Measurements from ENCODE around the gene JAML.
"Not testable (repeated sequence)": the region's sequence is repeated elsewhere in the genome, so short reads cannot be mapped to it uniquely, and the experiment has no call there.

Gene JAML

DNA sequence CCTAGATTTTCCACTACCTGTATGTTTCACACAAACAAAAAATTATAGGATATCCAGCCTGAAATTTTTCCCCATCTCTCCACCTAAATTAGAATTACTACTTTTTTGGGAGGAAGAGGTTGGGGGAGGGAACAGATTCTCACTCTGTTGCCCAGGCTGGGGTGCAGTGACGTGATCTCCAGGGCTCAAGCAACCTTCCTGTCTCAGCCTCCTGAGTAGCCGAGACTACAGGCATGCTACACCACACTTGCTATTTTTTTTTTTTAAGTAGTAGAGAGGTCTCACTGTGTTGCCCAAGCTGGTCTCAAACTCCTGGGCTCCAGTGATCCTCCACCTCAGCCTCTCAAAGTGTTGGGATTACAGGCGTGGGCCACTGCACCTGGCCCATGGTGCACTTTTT, 9.5 kb downstream of the JAML start:
- DNase-seq = no peak

DNA sequence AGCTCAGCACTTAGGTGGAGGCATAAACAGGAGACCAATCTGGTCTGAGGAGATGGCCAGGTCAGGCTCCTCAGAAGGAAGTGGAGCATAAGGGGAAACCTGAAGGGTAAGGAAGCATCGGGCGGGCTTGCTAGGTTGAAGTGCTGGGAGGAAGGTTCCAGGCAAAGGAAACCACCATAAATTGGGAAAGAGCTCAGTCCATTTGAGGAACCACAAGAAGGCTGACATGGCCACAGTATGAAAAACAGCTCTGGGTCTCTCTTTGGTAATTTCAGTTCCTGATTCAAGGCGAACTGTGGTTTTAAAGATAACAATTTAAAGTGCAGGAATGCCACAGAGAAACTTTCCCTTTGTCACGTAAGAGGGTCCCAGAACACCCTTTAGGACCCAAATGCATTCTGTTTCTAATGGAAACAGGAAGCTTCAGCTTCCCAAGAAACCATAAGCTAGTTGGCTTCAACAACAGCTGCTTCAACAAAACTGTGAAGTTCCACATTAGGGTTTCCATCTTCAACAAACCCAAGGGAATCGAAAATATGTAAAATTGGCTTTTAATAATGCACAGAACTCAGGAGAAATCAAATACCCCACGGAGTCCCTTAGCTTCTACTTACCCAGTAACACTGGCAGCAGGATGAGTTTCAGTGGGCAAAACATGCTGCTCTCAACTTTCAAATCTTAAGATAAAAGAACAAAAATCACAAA, 10.4 kb downstream of the JAML start:
- DNase-seq = no peak

DNA sequence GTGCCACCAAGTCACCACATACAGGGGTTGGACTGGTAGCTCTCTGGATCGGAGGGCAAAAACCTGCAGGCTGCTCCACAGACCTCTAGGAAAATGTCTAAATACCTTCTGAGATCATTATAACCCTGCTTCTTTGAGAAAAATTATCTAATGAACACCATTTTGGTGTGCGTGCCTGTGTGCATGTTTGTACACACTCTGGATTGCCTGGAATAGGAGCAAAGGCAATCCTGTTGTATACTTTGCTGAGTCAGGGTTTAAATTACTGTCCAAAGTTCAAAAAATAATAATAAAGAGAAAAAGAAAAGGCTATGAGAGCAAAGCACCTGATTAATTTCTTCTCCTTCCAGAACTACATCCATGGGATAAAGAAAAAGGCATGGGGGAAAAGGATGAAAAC, 11.0 kb downstream of the JAML start:
- no peak for DNase-seq

DNA sequence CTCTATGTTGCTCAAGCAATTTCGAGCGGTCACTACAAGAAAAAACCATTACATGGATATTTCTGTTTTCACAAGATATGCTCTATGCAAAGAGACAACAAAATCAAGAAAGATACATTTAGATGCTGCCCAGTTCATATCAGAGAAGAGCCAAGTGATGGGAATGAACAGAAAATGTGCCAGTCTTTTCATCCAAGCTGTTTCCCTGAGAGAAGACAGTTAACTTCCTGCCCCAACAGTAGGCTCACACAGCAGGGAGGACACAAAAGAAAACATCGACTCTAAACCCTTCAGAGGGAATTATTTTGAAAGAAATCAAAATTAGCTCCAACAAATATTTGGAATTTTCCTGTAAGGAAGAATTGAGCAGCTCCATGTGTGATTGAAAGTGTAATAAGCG, 11.6 kb downstream of the JAML start:
- DNase-seq = no peak

DNA sequence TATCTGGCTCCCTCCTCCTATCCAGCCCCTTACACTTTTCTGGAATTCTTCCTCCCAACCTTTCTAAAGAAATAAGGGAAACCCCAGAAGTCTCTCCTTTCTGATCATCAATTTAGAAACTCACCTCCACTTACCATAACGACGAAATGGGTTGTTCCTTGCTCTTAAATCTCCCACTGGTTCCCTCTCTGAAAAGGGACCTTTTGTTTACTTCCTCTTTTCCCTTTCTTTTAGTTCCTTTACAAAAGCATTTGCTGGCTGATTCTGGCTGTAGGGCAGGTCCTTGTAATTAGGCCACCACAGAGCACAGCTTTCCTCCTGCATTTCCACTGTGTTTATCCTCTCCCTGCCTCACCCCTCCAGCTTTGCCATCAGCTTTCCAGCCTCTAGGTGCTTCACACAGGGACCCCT, 12.0 kb downstream of the JAML start:
- no peak for DNase-seq

DNA sequence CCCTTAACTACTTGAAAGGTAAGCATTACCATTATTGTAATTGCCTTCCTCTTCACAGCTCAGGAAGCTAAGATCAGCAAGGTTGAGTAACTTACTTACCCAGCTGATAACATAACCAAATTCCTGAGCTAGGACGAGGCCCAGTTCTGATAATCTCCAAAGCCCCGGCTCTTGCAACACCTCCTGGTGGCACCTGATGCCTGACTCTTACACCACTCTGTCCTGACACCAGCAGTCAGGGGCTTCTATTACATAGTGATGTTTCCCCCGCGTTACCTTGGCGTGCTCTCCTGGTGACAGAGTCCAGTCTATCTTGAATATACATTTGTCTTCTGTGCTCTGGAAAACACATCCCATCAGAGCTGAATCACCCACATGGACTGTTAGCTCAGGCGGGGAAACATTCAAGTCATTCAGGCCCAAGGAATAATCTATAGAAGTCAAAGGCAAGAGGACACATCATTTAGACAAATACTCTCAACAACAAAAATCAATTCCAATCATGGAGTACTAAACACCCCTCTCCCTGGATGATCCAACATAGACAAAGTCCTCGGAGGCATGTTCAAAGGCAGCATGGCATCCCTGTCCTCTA, 12.6 kb downstream of the JAML start:
- DNase-seq = no peak

DNA sequence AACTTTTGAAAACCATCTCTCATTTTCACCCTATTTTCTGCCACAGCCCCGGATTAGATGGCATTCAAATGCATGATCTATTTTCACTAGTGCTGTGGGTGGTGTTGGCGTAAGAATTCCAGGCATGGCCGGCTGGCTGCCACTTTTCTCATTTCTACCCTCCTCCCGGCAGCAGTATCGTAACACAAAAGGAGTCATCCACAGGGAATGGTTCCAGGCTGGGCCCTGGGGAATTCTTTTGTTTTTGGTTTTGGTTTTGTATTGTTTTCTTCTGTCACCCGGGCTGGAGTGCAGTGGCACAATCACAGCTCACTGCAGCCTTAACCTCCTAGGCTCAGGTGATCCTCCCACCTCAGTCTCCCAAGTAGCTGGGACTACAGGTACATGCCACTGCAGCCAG, 13.8 kb downstream of the JAML start:
- no peak for DNase-seq

DNA sequence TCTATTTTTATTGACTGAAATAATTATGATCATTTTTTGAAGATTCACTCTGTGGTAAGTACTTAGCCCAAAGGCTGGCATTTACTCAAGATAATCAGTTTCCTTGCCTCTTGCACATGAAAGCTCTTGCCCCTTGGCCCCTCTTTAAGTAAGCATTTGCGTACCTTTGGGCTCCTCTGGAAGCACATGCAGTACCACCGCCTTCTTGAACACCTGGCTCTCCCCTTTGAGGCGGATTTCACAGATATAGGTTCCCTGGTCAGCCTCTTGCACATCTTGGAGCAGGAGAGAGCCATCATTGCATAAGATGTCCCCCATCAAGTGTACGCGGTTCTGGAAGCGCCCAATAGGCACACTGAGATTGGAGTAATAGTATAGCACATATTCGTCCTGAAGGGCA, 14.5 kb downstream of the JAML start:
- DNase-seq = no peak

DNA sequence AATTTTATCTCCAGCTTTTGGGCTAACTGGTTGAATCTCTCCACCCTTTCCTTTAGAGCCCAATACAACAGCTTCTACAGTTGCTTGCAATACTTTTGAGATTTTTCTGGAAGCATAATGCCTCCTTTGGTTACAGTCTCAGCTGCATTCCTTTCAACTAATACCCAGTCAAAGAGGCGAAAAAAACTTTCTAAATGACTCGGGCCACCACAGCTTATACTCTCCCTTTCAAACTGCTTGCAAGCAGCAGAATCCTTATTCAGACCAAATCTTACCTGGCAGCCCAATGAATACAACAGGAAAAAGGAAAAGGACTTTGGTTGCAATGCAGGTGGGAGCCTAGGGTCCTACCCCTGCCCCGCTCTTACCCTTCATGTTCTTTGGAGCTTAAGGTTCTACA, 15.8 kb downstream of the JAML start:
- DNase-seq = no peak

DNA sequence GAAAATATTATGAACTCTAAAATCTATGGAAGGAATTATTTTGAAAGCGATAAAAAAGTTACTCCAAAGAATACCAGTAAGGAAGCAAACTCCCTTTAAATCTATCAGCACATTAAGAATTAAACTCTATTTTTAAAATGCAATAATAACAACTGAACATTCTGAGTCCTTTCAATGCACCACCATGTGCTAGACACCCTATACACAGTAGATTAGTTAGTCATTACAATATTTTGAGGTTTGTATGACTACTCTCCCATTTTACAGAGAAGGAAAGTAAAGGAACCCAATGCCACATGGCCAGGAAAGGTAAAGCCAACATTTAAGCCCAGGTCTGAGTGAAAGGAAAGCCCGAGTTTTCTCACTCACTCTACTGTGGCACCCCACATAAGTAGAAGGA, 17.7 kb downstream of the JAML start:
- no peak for DNase-seq

DNA sequence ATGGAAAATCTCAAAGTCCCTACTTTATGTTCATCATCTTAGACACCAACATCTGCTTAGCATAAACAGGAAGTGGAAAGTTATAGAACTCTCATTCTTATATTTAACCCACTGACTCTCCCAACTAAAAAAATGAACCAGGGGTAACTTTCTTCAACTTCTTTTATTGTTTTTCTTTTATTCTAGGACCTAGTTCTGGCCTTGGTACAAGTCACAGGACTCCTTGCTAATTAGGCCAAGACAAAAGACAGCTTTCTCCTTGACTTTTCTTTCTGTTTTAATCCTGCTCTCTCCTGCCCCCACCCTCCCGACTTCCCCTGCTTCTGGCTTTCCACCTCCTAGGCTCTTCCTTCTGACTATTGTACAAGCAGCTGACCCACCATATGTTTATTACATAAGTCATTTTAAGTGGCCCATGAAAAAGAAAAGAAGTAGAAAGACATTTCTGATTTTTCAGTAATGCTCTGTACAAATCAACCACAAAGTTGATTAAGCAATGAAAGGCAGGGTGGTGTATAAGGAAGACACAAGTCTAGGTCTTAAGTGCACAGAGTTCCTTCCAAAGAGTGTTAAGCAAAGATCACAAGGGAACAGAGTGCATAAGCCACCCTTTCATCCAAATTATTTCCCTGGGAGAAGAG, 18.3 kb downstream of the JAML start:
- no peak for DNase-seq

DNA sequence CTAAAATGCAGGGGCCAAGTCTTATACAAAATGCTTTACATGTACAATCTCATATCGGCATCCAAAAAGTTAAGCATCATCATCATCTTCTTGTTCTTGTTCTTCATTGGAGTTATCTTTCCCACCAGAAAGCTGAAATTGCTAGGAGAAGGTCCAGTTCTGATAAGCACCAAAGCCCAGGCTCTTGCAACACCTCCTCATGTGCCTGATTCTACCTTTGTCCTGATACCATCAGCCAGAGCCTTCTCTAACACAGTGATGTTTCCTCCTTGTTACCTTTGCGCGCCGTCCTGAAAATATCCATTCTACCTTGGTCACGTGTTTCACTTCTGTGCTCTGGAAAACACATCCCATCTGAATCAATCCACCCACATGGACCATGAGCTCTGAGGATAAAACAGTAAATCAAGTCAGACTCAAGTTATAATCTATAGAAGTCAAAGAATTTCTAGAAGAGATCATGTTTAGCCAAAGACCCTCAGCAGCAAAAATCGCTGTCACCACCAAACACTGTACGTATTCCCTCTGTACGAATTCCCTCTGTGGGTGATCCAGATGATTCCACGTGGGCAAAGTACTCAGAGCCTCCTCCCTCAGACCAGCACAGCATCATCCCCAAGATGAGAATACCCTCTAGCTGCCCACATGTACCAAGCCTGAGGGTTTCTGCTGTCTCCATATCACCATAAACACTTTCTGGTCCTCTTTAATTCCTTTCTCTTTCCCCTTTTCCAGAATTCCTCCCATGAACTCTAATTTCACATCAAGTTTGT, 19.0 kb downstream of the JAML start:
- no peak for DNase-seq

DNA sequence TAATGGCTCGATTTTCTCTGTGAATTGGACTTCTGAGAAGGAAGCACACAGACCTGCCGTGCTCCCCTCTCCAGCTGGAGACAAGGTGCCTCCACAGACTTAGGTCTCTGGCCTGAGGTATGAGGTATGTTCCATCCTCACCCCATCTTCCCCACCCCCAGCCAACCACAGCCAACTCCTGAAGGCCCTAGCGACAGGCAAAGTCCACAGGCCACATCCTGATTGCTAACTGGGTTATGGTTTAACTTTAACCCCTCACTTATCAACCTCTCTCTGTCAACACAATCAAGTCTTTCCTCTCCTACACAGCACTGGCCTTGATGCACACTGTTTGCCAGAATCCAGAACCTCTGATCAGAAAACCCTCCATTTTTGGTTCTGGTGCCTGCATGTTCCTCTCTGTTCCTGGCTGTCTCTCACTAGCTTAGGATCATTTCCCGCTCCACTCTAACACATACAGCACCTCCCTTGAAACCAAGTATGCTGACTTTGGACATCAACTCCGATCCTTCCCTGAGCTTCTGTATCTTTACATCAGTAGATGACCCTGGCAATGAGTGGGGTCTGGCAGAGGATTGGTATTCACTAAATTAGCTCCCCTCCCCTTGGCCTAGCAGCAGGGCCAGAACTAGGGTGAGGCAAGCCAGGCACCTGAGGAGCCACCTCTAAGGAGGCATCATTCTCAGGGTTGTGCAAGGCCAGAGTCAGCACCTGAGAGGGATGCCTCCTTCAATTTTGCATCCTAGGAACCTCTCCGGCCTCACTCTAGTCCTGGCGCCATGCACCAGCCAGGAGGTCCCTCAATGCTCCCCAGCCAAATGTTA, 22.0 kb downstream of the JAML start:
- peak; percentile 38 to 61 for DNase-seq

DNA sequence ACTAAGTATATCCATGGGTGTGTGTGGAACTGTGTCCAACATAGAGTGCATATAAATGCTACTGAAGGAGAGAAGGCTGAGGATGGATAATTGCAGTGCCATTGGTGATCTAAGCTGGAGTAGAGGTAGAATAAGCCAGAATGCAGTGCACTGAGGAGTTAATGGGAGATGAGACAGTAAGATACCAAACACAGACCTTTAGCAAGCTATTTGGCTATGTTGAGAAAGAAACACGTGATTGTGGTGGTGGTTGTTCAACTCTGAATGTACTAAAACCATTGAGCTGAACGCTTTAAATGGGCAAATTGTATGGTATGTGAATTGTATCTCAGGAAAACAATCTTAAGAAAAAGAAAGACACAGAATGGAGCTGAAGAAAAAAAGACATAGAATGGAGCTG, 22.8 kb downstream of the JAML start:
- no peak for DNase-seq

DNA sequence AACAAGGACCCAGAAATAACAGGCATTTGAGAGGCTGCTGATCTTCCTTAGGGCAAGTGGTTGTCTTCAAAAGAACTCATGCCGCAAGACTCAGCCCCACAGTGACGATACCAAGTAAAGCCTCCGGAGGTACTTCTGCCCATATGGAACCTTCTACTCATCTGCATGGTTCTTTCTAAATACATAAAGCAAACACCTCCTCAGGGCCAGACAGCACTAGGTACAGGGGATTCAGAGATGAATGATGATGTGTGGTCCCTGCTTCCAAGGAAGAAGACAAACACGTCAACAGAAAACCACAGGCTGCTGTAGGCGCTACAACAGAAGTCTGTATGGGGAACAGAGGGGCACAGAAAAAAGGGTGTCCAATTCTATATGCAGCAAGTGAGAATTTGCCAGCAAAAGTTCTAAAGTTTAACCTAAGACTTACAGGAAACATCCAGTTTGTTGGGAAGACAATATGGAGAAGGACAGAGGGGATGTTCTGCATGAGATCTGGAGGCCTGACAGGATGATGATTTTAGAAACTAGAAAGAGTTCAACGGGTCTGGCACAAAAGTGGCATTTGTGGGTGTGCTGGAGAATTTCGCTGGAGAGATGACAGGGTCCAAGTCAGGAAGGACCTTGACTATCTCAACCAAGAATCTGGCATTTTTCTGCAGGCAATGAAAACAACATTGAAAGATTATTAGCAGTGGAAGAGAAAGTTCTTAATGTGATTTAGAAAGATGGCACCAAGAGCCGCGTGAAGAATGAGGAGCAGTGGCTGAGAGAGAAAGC, 23.7 kb downstream of the JAML start:
- DNase-seq = peak; percentile 53 to 58

DNA sequence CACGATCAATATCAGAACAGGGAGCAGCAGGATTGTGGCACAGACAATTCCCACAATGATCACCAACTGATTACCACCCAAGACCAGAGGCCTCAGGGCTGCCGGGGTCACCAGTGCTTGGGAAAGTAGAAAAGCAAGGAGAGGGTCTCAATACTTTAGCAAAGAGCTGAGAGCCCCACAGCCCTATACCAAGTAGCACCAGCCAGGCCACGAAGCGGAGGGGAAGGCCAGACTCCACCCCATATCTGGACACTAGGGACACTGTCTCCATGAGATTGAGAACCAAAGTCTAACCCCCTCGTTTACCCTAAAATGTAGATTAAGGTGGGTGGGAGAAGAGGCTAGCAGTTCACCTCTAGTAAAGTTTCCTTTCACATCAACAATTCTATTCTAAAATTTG, 24.3 kb downstream of the JAML start:
- DNase-seq = no peak

DNA sequence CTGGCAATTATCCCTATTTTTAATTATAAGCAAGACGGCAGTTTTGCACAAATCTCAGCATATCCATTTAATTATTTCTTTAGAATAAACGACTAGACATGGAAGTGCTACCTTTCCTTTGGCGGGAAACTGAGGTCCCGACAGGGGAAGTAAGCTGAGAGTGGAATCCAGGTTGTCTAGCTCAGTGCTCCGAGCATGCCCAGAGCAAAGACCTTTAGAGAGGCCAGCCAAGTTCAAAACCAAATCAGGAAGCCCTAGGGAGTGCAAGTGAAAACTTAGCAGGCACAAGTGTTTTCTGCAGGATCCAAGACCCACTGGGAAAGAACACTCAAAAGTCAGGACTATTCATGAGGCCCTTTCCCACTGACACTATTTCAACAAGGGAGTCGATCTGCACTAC, 25.7 kb downstream of the JAML start:
- no peak for DNase-seq

DNA sequence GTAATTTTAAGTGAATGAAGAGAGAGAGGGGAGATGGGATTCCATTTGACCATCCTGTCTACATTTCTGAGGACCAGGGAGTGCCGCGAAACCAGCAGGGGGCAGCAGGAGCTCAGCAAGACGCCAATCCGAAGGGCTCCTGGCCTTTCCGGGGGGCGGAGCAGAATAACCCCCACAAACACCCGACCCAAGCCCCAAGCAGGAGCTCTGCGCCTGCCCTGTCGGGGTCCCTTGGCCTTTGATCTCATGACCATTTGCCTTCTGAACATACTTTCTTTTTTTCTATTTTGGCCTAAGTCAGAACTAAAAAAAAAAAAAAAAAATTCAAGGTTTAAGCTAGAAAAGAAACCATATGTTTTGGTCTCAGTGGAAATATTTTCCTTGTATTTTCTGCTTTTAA, 26.4 kb downstream of the JAML start:
- DNase-seq = peak; percentile 91

DNA sequence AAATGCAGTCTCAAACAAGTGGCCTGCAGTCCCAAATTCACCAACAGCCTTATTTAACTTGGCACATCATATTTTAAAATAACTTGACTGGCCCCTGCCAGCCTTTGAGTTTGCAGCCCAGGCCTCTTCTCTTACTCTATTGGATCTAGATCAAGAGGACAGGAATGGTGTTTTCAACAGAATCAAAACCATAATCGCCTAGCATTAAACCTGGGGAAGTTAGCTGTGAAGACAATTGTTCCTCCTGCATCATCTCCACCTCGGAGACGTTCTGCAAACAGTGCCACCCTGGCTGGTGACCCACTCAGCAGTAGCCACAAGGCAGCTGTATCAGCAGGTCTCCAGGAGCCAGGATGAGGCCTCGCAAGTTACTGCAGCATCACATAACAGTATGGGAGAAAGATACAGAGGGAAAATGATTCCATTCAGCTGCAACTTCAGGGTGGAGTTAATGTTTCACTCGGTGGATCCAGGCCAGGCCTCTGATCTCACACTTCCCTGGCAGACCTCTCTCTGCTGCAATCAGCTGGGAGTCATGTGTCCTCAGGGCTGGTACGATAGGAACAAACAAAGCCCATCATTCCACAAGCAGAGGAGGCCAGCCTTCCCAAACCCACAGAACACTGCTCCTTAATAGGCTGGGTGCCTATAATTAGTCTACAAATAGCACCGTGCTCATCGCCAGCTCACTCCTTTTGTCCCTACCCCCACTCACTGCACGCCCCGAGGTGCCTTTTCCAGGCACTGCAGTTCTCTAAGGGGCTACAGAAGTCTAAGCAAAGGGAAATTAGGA, 29.8 kb downstream of the JAML start:
- no peak for DNase-seq

DNA sequence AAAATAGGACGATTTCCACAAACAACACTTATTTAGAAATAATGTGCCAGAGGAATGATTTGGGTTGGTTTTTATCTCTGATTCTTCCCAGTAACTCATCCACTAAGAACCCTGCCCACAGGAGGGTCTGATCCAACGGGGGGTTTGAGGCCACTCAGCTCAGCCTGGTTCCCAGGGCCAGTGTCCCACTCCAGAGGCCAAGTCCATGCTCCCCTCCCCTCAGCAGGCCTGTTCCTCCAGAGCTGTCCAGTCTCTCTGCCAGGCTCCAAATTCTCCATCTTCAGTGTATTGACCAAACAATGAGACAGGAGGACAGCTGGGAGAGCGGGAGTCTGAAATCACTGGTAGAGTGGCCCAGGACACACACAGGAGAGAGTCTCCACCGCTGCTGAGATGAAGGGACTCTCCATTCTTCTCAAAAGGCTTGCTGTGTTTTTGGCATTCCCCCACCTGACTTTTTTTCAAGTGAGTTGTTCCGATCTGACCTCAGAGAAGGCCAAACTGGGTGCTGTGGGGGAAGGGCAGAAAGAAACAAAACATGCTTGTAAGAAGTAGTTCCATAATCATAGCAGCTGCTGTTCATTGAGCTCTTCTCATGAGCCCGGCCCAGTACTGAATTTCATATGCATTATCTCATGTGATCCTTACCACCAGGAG, 30.8 kb downstream of the JAML start:
- no peak for DNase-seq

DNA sequence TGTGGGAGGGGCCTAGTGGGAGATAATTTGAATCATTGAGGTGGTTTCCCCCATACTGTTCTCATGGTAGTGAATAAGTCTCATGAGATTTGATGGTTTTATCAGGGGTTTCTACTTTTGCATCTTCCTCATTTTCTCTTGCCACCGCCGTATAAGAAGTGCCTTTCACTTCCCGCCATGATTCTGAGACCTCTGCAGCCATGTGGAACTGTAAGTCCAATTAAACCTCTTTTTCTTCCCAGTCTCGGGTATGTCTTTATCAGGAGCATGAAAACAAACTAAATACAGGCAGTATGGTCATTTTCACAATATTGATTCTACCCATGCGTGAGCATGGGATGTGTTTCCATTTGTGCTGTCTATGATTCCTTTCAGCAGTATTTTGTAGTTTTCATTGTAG, 32.0 kb downstream of the JAML start:
- DNase-seq = not testable (repeated sequence)
